ENCODE data around the gene ZDHHC9. TPM values are rescaled to one million over a fixed set of nuclear protein-coding genes. Genes with fewer than 3 reads are reported as not detected.

ZDHHC9 gene
- total RNA-seq, 1 donor from 2014 or later, result 19.2 TPM

DNA sequence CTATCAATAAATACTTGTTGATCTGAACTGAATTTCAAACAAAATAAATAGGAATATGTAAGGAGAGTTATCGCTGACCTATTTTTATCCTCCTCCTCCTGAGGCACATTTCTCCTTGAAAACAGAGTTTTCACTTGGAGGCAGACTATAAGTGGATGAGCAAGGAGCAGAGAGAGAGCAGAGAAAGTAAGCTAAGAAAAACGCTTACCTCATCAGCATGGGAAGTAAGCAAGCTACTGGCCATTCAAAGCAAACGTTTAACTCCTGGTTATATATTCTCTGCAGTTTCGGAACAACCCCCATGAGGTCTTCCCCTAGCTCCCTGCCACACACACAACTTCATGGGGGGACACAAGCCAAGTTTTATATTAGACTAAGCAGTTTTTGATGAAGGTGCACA lies 13.2 kb downstream of the ZDHHC9 start:
- no peaks in the 10 kb centered on the region for H3K27me3 ChIP-seq
- intact Hi-C loops (cut with DNase I), result no loop called here
- H3K36me3 ChIP-seq, result no peaks in the 10 kb centered on the region
- no peak for DNase-seq (ENCODE audit: extremely low spot score in 2 of 2)
- H3K27ac ChIP-seq, result no peak overlapping the region
- no peaks in the 10 kb centered on the region for H3K9me3 ChIP-seq
- H3K4me3 ChIP-seq, result no peak overlapping the region
- H3K4me1 ChIP-seq, result no peaks in the 10 kb centered on the region
- TF ChIP-seq, protein P1, sequence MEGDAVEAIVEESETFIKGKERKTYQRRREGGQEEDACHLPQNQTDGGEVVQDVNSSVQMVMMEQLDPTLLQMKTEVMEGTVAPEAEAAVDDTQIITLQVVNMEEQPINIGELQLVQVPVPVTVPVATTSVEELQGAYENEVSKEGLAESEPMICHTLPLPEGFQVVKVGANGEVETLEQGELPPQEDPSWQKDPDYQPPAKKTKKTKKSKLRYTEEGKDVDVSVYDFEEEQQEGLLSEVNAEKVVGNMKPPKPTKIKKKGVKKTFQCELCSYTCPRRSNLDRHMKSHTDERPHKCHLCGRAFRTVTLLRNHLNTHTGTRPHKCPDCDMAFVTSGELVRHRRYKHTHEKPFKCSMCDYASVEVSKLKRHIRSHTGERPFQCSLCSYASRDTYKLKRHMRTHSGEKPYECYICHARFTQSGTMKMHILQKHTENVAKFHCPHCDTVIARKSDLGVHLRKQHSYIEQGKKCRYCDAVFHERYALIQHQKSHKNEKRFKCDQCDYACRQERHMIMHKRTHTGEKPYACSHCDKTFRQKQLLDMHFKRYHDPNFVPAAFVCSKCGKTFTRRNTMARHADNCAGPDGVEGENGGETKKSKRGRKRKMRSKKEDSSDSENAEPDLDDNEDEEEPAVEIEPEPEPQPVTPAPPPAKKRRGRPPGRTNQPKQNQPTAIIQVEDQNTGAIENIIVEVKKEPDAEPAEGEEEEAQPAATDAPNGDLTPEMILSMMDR (IDR thresholded peaks at IDR 0.05), result no peak
- no peak for TF ChIP-seq POLR2A (IDR thresholded peaks at IDR 0.05)
- TF ChIP-seq POLR2AphosphoS5 (IDR thresholded peaks at IDR 0.05; ENCODE audit: insufficient read depth in 1 of 2, low read depth in 1 of 2), result no peak

DNA sequence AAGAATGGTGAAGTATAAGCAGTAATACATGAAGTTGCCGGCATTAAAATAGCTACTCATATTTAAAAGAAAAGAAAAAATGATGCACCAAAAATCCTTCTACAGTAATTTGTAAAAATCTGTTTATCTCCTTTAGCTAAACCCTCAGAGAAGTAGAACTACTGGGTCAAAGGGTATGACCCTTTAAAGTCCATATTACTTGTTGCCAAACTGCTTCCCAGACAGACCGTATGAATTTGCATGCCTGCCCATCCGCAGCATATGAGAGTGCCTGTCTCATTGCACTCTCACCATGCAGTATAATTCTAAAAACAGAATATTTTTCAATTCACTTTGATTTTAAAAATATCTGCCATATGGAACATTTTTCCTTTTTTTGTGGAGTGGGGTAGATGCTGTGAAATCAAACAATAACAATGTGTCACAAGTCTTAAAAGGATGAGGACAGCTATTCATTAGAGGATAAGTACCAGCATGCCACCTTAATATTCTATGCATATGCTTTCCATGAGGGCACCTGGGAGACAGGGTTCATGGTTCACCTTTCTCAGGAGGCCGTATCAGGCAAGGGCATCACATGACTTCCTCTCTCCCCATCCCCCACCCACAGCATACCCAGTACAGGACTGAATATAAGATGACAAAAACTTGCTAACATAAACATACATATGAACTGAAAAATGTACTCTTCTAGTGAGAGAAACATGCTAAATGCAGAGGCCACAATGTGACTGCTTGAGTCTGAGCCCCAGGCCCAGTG lies 17.8 kb downstream of the ZDHHC9 start:
- TF ChIP-seq, protein P1 (IDR thresholded peaks at IDR 0.05), result no peak
- TF ChIP-seq POLR2AphosphoS5 (IDR thresholded peaks at IDR 0.05; ENCODE audit: insufficient read depth in 1 of 2, low read depth in 1 of 2) (no peak), POLR2A (IDR thresholded peaks at IDR 0.05) (no peak)
- DNase-seq (ENCODE audit: extremely low spot score in 2 of 2), result no peak
- no peak overlapping the region for H3K27ac ChIP-seq
- H3K4me3 ChIP-seq, result no peak overlapping the region
- H3K9me3 ChIP-seq, result no peaks in the 10 kb centered on the region
- H3K27me3 ChIP-seq, result no peaks in the 10 kb centered on the region
- intact Hi-C loops (cut with DNase I), result no loop called here
- no peaks in the 10 kb centered on the region for H3K4me1 ChIP-seq
- no peaks in the 10 kb centered on the region for H3K36me3 ChIP-seq

DNA sequence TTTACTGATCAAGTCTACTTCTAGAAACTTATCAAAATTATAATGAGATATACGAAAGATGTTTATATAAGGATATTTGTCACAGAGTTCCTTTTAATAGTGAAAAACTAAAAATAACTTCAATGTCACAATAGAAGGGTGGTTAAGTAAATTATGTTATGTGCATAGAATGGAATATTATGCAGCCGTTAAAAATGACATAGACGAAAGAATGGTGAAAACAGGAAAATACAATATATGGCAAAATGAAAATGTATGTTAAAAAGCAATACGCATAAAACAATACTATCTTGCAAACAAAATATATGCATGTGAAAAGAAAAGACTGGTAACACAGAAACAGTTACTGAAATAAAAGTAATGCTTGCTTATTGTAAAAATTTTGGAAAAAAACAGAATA lies 19.1 kb downstream of the ZDHHC9 start:
- intact Hi-C loops (cut with DNase I), result no loop called here
- TF ChIP-seq, protein P1 (IDR thresholded peaks at IDR 0.05), result no peak
- TF ChIP-seq POLR2A (IDR thresholded peaks at IDR 0.05), result no peak
- TF ChIP-seq POLR2AphosphoS5 (IDR thresholded peaks at IDR 0.05; ENCODE audit: insufficient read depth in 1 of 2, low read depth in 1 of 2), result no peak
- Histone ChIP-seq H3K4me1 (no peaks in the 10 kb centered on the region), H3K27me3 (no peaks in the 10 kb centered on the region), H3K9me3 (no peaks in the 10 kb centered on the region), H3K27ac (no peak overlapping the region), H3K36me3 (no peaks in the 10 kb centered on the region), H3K4me3 (no peak overlapping the region)
- no peak for DNase-seq (ENCODE audit: extremely low spot score in 2 of 2)

DNA sequence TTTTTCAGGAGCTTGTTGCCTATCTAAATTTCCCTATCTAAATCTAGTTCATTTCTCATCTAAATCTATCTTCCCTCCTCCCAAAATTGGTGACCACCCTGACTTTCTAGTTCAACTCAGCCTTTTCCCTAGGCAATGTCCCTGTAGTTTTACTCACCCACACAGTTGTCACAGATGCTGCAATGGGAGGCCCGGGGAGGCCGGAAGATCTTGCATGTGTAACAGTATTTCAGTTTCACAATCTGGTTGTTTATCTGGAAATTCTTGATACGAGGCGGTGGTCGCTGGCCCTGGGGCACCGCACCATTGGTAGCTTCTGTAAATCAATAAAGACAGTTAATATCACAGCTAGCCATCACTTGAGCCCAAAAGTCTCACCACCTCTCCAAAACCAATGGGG lies 20.2 kb downstream of the ZDHHC9 start:
- Histone ChIP-seq H3K27me3 (no peaks in the 10 kb centered on the region), H3K36me3 (no peaks in the 10 kb centered on the region), H3K4me3 (no peak overlapping the region), H3K4me1 (no peaks in the 10 kb centered on the region), H3K27ac (no peak overlapping the region), H3K9me3 (no peaks in the 10 kb centered on the region)
- DNase-seq (ENCODE audit: extremely low spot score in 2 of 2), result no peak
- intact Hi-C loops (cut with DNase I), result no loop called here
- TF ChIP-seq POLR2AphosphoS5 (IDR thresholded peaks at IDR 0.05; ENCODE audit: insufficient read depth in 1 of 2, low read depth in 1 of 2) (no peak), POLR2A (IDR thresholded peaks at IDR 0.05) (no peak)

DNA sequence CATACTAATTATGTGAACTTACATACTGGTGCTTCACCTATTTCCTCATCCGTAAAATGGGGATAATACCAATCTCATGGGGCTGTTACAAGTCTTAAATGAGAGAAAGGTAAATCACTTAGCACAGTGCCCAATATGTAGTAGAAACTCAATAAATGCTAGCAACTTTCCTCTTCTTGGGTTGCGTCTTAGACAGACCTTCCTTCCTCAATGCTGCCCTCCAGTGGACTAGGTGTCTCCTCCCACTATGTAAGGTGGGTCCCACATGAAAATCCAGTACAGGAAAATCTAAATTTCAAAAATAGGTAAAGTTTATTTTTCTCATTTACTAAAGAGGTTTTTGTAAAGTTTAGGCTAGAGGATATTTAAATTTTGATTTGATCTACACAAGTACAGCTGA lies 20.6 kb downstream of the ZDHHC9 start:
- no peak for DNase-seq (ENCODE audit: extremely low spot score in 2 of 2)
- Histone ChIP-seq H3K4me1 (no peaks in the 10 kb centered on the region), H3K36me3 (no peaks in the 10 kb centered on the region), H3K9me3 (no peaks in the 10 kb centered on the region), H3K27ac (no peak overlapping the region), H3K4me3 (no peak overlapping the region), H3K27me3 (no peaks in the 10 kb centered on the region)
- intact Hi-C loops (cut with DNase I), result no loop called here
- TF ChIP-seq POLR2A (IDR thresholded peaks at IDR 0.05), result no peak
- TF ChIP-seq, protein P1 (IDR thresholded peaks at IDR 0.05), result peak in 1 of 3 experiments; percentile 18
- TF ChIP-seq POLR2AphosphoS5 (IDR thresholded peaks at IDR 0.05; ENCODE audit: insufficient read depth in 1 of 2, low read depth in 1 of 2), result no peak

Data from vagina (tissue), 2 donors.